Measurements from ENCODE around the gene HS2ST1. TPM values are rescaled to one million over a fixed set of nuclear protein-coding genes. Genes with fewer than 3 reads are reported as not detected.

Gene HS2ST1
- total and polyA plus RNA-seq, 7 donors, result 2.4 to 13.7 (median 10.0) TPM

DNA sequence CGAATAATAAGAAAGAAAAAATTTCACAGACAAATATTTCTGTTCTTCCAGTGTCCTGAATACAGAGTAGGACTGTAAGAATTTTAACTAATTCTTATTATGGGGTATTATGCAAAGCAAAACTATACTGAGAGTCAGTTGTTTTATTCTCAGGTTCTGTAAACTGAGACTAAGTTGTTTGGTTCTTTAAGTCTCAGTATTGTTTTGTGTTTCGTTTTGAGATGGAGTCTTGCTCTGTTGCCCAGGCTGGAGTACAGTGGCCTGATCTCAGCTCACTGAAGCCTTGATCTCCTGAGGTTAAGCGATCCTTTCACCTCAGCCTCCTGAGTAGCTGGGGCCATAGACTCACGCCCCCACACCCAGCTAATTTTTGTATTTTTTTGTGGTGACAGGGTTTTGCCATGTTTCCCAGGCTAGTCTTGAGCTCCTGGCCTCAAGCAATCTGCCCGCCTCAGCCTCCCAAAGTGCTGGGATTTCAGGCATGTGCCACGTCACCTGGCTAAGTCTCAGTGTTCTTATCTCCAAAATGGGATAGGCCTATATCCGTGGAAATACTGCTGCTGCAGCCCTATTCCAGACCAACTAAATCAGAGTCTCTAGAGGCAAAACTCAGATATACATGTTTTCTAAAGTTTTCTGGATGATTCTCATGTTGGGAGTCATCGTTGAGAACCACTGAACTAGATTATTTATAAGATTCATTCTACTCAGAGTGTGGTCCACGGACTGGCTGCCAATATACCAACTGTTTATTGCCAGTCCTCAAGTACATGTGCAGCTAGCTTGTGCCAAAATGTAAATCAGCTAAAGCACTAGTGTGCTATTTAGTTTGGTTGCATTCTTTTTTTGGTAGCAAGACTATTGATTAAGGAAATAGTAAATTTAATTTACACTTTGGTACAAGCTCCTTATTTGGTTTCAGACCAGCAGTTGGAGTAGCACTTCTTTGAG, 116.6 kb downstream of the HS2ST1 start:
- H3K36me3 ChIP-seq, result no peaks in the 10 kb centered on the region
- TF ChIP-seq EP300 (IDR thresholded peaks at IDR 0.05) (no peak), POLR2AphosphoS5 (IDR thresholded peaks at IDR 0.05) (no peak), POLR2A (IDR thresholded peaks at IDR 0.05) (no peak)
- TF ChIP-seq, protein P1, sequence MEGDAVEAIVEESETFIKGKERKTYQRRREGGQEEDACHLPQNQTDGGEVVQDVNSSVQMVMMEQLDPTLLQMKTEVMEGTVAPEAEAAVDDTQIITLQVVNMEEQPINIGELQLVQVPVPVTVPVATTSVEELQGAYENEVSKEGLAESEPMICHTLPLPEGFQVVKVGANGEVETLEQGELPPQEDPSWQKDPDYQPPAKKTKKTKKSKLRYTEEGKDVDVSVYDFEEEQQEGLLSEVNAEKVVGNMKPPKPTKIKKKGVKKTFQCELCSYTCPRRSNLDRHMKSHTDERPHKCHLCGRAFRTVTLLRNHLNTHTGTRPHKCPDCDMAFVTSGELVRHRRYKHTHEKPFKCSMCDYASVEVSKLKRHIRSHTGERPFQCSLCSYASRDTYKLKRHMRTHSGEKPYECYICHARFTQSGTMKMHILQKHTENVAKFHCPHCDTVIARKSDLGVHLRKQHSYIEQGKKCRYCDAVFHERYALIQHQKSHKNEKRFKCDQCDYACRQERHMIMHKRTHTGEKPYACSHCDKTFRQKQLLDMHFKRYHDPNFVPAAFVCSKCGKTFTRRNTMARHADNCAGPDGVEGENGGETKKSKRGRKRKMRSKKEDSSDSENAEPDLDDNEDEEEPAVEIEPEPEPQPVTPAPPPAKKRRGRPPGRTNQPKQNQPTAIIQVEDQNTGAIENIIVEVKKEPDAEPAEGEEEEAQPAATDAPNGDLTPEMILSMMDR (IDR thresholded peaks at IDR 0.05), result no peak
- intact Hi-C loops (cut with DNase I), result no loop called here
- H3K4me1 ChIP-seq, result no peaks in the 10 kb centered on the region
- DNase-seq, result no peak
- WGBS, 2 donors, result 86 to 89% methylated on average over 9 of the region's 9 CpGs
- H3K4me3 ChIP-seq, result no peak overlapping the region
- H3K9me3 ChIP-seq, result no peaks in the 10 kb centered on the region
- H3K27ac ChIP-seq, result no peak overlapping the region
- no peaks in the 10 kb centered on the region for H3K27me3 ChIP-seq

DNA sequence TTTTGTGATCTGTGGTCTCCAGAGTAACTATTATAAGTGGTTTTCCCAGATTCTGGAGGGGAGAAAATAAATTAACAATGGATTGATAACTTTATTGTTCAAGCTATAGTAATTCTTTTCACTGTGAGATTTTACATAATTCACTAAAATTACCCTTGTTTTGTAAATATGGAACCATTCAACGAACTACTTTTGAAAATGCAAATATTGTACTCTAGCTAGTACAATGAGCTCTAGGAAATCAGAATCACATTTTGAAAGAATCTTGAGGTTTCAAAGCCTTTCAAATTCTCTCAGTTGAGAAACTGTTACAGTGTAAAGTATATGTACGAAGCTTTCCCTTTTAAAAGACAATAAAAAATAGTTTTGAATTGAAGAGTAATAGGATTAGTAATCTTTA, 119.9 kb downstream of the HS2ST1 start:
- 88 to 92% methylated on average over 2 of the region's 2 CpGs for WGBS, 2 donors
- intact Hi-C loops (cut with DNase I), result no loop called here
- H3K4me3 ChIP-seq, result no peak overlapping the region
- H3K27me3 ChIP-seq, result no peaks in the 10 kb centered on the region
- no peak for DNase-seq
- H3K27ac ChIP-seq, result no peak overlapping the region
- no peaks in the 10 kb centered on the region for H3K4me1 ChIP-seq
- H3K9me3 ChIP-seq, result no peaks in the 10 kb centered on the region
- no peak for TF ChIP-seq POLR2AphosphoS5 (IDR thresholded peaks at IDR 0.05)
- TF ChIP-seq EP300 (IDR thresholded peaks at IDR 0.05), result no peak
- TF ChIP-seq POLR2A (IDR thresholded peaks at IDR 0.05), result no peak
- TF ChIP-seq, protein P1 (IDR thresholded peaks at IDR 0.05), result no peak
- H3K36me3 ChIP-seq, result no peaks in the 10 kb centered on the region

DNA sequence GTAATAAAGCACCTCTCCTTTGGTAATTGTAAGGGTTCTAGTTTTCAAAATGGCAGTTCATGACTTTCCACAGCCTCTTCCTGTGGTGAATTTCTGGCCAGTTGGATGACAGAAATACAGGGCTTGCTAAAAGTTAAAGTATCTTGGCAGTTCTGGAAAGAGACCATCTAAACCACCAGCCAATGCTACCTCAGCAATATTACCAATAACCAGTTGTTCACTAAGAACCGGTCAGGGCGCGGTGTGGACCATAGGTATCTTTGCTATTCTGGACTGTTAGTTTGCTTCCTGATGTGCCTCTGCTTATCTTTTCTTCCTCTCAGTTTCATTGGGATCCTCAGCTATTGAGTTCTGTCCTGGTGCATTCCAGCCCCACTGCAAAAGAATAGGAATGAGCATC, 124.7 kb downstream of the HS2ST1 start:
- TF ChIP-seq POLR2A (IDR thresholded peaks at IDR 0.05) (no peak), POLR2AphosphoS5 (IDR thresholded peaks at IDR 0.05) (no peak), EP300 (IDR thresholded peaks at IDR 0.05) (no peak)
- TF ChIP-seq, protein P1 (IDR thresholded peaks at IDR 0.05), result no peak
- Histone ChIP-seq H3K27ac (no peak overlapping the region), H3K4me1 (no peaks in the 10 kb centered on the region), H3K27me3 (no peaks in the 10 kb centered on the region), H3K4me3 (no peak overlapping the region), H3K36me3 (no peaks in the 10 kb centered on the region), H3K9me3 (no peaks in the 10 kb centered on the region)
- intact Hi-C loops (cut with DNase I), result no loop called here
- no peak for DNase-seq
- WGBS, 2 donors, result 95 to 99% methylated on average over 3 of the region's 3 CpGs

DNA sequence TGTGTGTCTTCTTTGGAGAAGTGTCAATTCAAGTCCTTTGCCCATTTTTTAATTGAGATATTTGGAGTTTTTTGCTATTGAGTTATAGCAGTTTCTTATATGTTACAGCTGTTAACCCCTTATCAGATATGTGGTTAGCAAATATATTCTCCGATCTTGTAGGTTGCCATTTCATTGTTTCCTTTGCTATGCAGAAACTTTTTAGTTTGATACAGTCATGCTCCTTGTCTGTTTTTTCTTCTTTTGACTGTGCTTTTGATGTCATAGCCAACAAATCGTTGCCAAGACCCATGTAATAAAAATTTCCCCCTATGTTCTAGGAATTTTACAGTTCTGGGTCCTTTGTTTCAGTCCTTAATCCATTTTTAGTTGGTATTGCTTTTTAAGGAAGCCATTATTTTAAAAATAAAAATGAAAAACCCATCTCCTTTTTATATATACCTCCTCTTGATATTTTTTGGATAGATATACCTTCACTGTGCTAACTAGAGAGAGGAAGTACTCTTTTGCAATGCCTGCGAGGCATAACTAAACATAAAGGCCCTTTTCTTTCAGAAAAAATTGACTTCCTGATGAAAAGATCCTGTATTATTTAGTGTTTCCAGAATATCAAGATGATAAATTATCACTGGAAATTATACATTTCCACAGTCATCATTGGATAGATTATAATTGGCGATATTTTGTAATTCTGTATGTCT, 127.8 kb downstream of the HS2ST1 start:
- Histone ChIP-seq H3K4me1 (no peaks in the 10 kb centered on the region), H3K9me3 (no peaks in the 10 kb centered on the region), H3K27ac (no peak overlapping the region), H3K36me3 (no peaks in the 10 kb centered on the region), H3K27me3 (no peaks in the 10 kb centered on the region), H3K4me3 (no peak overlapping the region)
- TF ChIP-seq POLR2AphosphoS5 (IDR thresholded peaks at IDR 0.05), result no peak
- TF ChIP-seq, protein P1 (IDR thresholded peaks at IDR 0.05), result no peak
- no peak for TF ChIP-seq EP300 (IDR thresholded peaks at IDR 0.05)
- no peak for TF ChIP-seq POLR2A (IDR thresholded peaks at IDR 0.05)
- intact Hi-C loops (cut with DNase I), result no loop called here
- no peak for DNase-seq
- 73 to 83% methylated on average over 4 of the region's 4 CpGs for WGBS, 2 donors

All from sigmoid colon (tissue), 7 donors.